ENCODE data around the gene IER3IP1.

The IER3IP1 gene

GRCh38 chr18:47108998-47109405, 67.2 kb downstream of the IER3IP1 start:
- DNase-seq (ENCODE audit: low read depth) = no peak
- H3K4me3 ChIP-seq (ENCODE audit: low read depth, low read length) = no peak overlapping the region

GRCh38 chr18:47108373-47108772, 67.8 kb downstream of the IER3IP1 start:
- no peak overlapping the region for H3K4me3 ChIP-seq (ENCODE audit: low read depth, low read length)
- DNase-seq (ENCODE audit: low read depth) = no peak
